RCC 7860 (cell line): ENCODE measurements around the gene SH3RF3.
"Not testable (repeated sequence)": the region's sequence is repeated elsewhere in the genome, so short reads cannot be mapped to it uniquely, and the experiment has no call there.

Experiments
- DNase-seq: peaks from one replicate; pipeline ENCODE4 v3.0.0-alpha.2; 2015; ENCODE audit warnings: low spot score
- FAIRE-seq: peaks from 2 replicates; lab custom pipeline; 2012; peaks lifted over from hg19 to GRCh38; lab: Jason Lieb, UNC

Gene SH3RF3

DNA sequence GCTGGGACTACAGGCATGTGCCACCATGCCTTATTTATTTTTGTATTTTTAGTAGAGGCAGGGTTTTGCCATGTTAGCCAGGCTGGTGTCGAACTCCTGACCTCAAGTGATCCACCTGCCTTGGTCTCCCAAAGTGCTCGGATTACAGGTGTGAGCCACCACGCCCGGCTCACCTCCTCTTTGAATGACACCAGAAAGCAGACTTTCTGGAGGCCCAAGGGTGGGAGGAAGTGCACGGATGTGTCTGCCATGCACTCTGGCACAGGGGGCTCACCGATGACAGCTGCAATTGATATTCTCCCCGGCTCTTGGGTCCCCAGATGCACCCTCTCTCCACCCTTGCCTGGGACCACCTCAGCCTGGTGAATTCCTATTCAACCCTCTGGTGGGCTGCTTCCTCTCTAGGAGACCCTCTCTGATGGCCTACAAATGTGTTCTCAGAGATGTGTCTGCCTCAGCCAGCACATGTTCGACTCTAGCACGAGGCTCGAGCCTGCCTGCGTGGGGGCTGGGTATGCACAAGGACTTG is 397.5 kb downstream of the SH3RF3 start:
- FAIRE-seq: no peak

DNA sequence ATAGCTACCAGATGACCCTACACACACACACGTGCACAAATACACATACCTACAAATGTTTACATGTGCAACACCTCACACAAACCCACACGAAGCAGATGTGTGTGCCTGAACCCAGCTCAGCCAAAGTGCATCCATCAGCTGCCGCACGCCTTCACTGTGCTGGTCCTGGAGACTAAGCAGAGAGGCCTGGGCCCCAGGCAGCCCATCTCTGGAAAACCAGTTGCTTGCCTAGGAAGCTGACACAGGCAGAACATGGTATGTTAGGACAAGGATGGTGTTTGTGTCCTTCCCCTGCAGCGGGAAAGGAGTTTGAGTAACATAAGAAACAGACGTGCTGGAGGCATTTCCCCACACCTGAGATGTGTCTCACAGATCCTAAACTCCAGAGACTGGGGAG is 398.1 kb downstream of the SH3RF3 start:
- DNase-seq (no peak), FAIRE-seq (no peak)

More for the DNA sequence above, 397.5 kb downstream of the SH3RF3 start:
- DNase-seq: no peak

DNA sequence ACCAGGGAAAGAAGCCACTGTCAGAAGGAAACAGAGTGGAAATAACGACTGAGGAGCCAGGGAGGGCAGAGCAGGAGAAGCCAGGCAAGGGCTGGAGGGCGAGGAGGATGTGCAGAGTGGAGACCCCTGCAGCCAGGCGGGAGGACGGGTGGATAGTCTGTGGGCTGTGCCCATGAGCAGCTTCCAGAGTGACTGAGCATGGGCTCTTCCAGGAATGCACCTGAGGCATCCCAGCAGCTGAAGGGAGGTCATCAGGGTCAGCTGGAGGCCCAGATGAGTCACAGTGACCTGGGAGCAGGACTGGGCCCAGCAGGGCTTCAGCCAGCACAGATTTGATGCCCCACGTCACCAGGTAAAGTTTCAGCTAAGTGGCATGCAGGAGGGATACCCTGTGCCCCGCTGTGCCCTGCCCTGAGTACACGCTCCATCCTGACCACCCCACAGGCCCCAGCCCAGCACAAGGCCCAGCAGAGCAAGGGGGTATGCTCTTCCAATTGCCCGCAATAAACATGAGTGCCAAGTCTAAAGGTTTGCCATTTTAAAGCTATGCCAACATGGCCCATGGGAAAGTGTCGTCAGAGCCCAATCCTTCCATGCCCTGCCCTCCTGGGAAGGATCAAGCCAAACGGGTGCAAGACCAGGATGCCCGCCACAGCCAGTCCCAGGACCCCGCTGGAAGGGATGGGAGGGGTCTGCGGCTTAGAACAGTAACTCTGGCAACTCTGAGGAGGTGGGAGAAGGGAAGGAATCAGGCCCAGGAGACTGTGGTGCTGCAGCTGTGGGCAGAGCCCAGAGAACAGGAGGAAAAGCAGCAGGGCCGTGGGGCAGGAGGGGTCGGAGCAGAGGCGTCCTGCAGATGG is 399.1 kb downstream of the SH3RF3 start:
- FAIRE-seq: no peak

DNA sequence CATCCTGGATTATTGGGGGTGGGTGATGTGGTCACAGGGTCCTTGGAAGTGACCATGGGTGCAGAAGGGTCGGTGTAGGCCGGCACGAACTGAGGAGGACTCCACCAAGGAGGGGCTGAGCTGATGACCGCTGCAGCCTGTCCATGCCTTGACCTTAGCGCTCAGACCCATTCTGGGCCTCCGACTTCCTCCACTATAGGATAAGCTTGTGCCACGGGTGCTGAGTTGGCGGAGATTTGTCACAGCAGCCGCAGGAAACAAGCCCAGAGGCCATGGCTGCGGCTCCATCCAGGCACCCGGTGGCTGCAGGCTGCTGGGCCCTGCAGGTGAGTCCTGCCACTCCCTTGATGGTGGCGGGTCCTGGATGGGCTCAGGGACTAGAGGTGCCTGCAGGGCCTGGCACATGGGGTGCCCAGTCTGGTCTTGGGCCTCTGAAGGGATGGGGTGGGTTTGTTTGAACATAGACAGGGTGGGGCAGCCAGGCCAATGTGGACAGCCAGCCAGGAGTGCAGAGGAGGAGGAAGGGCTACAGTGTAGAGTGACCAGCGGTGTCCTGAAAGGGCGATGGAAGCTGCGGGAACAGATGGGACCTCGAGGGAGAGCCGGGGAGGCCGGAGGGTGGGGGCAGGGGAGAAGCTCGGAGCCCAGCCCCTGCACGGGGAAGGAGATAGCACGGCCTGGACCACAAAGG is 400.0 kb downstream of the SH3RF3 start:
- FAIRE-seq: no peak
- DNase-seq: no peak

More for the DNA sequence above, 399.1 kb downstream of the SH3RF3 start:
- DNase-seq: peak; percentile 23

DNA sequence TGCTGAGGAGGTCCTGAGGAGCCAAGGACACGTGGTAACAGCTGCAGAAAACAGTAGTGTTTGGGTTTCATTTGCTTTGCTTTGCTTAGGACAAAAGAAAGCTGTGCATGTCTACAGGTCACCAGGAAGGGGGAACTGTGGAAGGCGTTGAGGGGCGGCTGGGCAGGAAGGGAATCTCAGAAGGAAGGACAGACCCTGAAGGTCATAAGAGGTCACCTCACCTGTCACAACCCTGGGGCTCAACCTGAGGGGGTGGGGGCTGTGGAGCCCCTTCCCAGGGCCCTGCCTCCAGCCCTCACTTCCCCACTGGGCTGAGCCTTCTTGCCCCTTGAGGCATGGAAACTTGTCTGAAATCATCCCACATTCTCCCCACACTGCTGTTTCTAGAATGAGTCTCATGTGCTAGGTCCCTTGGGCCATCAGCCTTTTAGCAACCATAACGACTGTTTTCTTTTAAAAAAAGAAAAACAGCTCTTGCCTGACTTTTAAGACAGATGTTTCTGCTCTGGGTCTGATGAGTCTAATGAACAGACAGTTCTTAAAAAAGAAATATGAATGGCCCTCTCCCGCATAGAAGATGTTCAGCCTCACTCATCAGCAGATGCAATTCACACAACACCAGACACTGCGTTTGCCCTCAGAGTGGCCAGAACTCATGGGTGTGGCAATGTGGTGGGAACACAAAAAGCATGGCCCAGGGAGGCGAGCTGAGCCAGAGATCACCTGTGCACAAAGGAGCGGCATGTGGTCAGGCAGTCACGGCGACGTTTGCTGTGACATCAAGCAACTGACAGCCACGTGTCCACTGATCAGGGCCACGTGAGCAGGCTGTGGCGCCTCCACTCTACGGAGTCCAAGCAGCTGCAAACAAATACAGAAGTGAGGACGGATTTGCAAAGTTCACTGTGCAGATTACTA is 400.8 kb downstream of the SH3RF3 start:
- DNase-seq: no peak
- no peak for FAIRE-seq

DNA sequence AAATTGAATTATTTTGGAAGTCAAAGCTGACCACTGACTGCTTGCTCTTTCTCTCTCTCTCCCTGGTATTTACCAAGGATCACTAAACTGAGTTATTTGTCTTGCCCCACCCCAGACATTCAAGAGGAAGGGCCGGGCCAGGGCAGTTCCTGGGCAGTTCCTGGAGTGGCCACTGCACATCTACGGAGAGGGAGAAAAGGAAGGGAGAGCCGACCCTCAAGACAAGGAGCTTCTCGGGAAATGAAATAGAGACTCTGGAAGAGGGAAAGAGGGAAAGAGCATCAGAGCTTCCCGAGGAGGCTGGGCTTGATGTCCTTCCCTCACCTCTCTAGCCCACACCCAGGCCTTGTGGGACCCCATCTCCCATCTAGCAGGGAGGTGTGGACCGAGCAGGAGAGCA is 401.7 kb downstream of the SH3RF3 start:
- DNase-seq (no peak), FAIRE-seq (no peak)

DNA sequence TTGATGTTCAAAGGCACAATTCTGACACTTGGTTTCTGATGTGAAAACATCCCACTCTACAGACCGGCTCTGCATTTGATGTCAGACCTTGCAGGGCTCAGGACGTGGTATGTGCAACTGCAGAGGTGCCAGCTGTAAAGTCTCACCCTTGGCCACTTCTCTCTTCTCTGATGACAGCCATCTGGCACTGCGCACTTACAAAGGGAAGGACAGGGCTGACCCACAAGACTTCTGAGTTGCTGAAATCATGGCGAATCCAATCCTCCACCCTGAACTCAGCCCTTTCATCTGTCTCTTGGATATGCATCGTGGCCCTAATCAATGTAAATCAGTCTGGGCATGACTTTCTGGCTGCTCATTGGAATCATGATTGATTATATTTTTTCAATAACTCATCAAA is 402.2 kb downstream of the SH3RF3 start:
- FAIRE-seq: no peak
- no peak for DNase-seq

DNA sequence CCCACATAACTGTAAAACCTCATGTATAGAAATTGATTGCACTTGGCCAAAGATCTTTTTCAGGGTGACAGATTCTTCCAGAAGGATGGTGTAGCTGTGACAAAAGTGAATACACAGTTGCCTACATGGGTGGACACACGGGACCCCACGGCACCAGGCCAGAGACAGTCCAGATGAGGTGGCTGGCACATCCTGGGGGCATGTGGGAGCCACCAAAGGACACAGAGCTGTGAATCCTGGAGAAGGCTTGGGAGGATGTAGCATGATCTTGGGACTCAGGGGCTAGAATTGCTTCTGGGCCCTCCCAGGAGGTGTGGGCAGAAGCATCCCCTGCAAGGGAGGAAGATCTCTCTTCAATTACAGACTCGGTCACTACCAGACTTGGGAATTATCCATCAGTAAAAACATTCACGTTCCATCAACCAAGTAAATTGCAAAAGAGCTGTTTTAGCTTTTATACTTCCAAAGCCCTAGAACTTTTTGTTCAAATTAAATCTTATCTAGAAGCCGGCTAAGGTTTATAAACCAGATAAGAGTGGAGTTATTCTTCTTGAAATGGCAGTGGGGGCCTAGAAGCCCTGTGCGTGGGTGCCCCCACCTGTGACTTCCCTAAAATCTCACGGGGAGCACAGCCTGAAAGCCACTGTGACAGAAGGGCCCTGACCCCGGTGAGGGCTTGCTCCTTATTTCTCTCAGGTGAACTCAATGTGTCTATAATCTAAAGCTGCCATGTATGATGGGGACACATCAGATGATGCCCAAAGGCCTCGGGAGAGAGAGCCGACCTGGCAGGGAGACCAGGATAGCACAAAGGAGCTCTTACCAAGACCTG is 403.1 kb downstream of the SH3RF3 start:
- DNase-seq (no peak), FAIRE-seq (no peak)

DNA sequence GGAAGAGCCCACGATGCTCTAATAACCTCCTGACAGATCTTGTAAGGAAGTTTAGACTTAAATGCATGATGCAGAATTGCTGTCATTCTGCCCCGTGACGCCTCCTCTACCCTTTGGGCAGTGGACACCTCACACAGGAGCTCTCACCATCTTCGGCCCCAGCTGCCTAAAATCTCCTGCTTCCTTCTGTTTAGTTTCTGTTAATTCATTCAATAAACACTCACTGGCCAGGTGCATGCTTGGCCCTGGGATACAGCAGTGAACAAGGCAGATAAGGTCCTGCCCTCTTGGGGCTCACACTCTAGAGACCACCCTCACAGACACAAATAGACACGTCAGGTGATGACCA is 403.7 kb downstream of the SH3RF3 start:
- DNase-seq: no peak
- no peak for FAIRE-seq

DNA sequence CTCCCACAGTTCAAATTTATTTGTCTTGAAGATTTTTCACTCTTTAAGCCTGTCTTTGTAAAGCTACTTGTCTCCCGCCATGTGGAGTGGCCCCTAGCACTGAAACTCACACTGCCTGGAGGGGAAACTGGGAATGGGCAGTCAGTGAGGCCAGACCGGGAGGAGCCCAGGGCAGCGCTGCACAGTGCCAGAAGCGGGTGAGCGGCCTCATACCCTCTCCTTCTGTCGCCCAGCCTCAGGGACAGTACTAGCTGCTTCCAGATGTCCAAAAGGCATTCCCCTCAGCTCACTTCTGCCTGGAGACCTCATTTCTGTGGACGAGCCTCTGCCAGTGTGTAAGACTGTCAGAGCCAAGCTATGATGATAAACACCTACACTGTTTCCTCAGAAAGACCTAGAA is 404.8 kb downstream of the SH3RF3 start:
- no peak for DNase-seq
- FAIRE-seq: no peak

DNA sequence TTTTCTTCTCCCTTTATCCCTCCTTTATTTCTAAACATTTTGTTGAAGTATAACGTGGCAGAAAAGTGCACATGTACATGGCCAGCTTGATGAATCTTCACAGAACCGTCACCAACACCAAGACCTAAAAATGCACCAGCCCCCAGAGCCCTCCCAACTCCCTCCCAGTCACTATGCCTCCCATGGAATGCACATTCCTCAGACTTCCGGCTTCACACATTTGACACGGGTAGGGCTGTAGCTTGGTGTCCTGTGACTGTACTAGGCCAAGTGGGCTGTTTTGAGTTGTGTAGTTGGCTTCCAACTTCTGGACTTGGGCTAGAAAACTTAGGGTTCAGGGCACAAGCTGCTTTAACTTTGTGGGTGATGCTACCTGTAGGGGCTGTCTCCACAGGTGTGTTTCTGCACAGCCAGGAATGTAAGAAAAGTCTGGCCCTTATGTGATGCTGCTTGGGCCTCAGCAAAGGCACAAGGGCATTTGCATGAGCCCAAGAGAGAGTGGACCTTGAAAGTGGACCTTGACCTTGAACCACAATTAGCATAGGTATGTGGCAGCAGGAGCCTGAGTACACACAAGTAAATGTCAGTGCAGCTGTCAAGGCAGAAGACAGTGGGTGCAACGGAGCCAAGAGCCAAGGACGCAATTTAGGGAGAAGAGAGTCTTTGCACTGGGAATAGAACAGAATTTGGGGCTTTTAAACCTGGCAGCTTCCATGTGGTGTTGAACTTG is 406.4 kb downstream of the SH3RF3 start:
- no peak for FAIRE-seq

DNA sequence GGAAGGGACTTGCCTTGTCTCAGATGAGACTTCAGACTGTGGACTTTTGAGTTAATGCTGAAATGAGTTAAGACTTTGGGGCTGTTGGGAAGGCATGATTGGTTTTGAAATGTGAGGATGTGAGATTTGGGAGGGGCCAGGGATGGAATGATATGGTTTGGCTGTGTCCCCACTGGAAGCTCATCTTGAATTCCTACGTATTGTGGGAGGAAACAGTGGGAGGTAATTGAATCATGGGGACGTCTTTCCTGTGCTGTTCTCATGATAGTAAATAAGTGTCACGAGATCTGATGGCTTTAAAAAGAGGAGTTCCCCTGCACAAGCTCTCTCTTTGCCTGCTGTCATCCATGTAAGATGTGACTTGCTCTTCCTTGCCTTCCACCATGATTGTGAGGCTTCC is 407.6 kb downstream of the SH3RF3 start:
- not testable (repeated sequence) for DNase-seq, FAIRE-seq

More for the DNA sequence above, 406.4 kb downstream of the SH3RF3 start:
- DNase-seq: no peak

DNA sequence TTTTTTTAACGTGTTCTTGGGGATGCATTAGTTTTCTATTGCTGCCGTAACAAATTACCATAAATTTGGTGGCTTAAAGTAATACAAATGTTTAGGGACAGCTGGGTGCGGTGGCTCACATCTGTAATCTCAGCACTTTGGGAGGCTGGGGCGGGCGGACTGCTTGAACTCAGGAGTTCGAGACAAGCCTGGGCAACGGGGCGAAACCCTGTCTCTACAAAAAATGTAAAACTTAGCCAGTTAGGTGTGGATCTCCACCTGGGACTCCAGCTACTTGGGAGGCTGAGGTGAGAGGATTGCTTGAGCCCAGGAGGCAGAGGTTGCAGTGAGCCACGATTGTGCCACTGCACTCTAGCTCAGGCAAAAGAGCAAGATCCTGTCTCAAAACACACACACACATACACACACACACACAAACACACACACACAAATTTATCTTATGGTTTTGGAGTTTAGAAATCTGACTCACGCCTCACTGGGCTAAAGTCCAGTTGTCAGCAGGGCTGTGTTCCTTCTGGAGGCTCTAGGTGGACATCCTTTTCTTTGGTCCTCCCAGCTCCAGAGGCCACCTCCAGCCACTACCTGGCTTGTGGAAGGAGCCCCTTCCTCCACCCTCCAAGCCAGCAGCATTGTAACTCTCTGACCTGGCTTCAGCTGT is 408.7 kb downstream of the SH3RF3 start:
- FAIRE-seq: no peak
- DNase-seq: no peak

DNA sequence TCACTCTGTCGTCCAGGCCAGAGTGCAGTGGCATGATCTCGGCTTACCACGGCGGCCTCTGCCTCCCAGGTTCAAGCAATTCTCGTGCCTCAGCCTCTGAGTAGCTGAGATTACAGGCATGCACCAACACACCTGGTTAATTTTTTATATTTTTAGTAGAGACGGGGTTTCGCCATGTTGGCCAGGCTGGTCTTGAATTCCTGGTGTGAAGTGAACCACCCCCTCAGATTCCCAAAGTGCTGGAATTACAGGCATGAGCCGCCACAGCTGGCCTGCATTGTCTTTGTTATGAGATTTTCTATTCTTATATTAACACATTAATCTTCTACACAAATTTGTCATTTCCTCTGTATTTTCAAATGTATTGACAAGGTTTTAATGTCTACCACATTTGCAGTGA is 409.5 kb downstream of the SH3RF3 start:
- no peak for FAIRE-seq
- no peak for DNase-seq

DNA sequence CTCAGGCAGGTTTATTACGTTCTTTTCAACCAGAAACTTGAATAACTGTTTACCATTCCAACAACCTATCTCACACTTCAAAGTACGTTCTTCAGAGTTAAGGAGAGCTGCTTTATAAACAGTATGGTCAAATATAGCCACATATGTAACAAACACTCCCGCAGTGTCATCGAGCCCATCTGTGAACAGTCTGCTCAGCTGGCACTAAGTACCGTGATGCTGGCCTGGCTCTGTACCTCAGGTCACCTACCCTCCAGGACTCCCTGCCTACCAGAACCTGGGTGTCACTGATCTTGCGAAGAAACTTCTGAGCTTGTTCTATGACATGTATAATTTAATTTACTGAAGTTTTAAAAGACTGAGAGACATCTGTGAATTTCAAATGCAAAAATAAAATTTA is 413.4 kb downstream of the SH3RF3 start:
- DNase-seq: no peak
- FAIRE-seq: no peak

DNA sequence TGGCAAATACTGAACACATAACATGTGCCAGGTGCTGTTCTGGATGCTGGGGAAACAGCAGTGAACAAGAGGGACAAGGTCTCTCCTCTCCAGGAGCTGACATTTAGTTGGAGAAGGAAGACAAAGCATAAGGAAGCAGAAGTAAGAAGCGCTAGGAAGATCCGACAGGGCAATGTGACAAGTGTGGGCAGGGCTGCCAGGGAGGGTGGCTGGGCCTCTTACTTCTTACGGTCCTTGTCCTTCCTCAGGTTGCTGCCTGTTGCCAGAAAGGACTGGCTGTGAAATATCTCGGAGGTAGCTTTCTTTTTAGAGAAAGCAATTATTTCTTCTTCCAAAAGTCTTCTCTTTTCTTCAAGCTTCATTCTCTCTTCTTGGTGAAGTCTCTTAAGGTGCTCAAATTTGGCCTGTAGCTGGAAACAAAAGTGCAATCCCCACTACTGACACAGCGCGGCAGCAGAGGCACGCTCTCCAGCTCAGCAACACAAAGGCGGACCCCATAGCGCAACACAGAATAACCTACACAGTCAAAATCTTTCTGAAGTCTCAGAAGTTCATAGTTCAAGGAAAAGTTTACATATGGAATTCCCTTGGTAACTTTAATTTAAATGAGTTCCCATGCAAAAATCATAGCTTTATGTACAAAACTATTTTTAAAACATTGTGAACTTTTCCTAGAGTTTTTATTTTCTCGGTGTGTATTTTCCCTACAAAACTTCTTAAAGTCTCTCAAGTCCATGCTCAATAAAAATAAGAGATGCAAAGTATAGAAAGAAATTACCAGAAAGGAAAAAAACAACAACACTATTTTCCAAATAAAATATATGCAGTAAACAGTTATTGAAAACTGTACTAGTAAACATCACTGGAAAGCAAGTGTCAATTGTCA is 417.1 kb downstream of the SH3RF3 start:
- FAIRE-seq (peak; percentile 25), DNase-seq (peak; percentile 44)

DNA sequence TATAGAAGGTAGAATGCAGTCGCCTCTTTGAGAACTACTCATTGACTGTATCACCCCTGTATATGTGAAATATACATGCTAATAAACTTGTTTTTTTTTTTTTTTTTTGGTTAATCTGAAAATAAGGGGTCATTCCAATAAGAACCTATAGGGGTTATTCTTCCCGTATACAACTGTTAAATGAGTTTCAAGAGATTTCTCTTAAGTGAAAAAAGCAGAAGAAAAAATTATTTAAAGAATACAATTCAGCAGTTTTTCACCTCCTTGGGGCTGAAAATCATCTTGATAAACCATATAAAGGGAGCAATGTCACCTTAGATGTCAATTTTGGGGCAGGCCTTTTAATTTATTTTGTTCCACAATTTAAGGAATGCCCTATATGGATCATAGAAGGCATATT is 418.3 kb downstream of the SH3RF3 start:
- FAIRE-seq: no peak
- no peak for DNase-seq

DNA sequence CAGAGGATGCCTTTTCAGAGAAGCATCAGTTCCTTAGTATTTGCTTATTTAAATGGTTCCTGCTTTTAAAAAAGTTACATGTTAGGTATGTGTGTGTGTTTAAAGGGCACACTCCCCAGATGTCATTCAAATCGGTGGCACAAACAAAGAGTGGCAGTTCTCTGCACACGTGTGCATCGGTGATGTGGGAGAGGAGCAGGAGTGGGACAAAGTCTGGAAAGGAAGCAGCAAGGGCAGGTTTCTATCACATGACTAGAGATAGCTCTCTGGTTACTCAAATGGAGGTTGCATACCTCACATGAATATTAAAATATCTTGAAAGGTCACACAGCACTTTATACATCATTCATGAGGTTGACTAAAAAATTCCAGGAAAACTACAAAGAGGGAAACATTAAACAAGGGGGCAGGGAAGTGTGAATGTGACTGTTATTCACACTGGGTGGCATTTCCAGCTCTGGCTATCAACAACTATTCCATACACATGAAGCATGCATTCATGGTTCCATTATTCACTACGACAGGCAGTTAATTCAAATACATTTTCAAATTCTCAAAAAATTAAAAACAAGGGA is 420.1 kb downstream of the SH3RF3 start:
- FAIRE-seq: no peak
- DNase-seq: no peak
